SJSA1 (cell line): ENCODE results near the gene SOCS3. TPM values are rescaled to one million over a fixed set of nuclear protein-coding genes. Genes with fewer than 3 reads are reported as not detected.

Source experiments
- DNase-seq, 2 experiments: peaks; one replicate each; pipeline ENCODE4 v3.0.0-alpha.2; 2015 to 2020; ENCODE audit warnings: low spot score in 2 of 2, low read depth in 1 of 2
- H3K27ac ChIP-seq: fragments of 250-450 bp; sonication (Bioruptor Pico); 2 replicates; pipeline ENCODE4 v1.5.1; 2020; ENCODE audit warnings: mild to moderate bottlenecking, moderate library complexity
- H3K27me3 ChIP-seq: fragments of 250-450 bp; sonication (Bioruptor Pico); replicated peaks from 2 replicates; pipeline ENCODE4 v1.5.1; 2020; ENCODE audit warnings: mild to moderate bottlenecking, moderate library complexity
- H3K36me3 ChIP-seq: fragments of 250-450 bp; sonication (Bioruptor Pico); 2 replicates; pipeline ENCODE4 v1.5.1; 2020; ENCODE audit warnings: mild to moderate bottlenecking
- H3K4me1 ChIP-seq: fragments of 250-450 bp; sonication (Bioruptor Pico); replicated peaks from 2 replicates; pipeline ENCODE4 v1.6.1; 2021; ENCODE audit warnings: mild to moderate bottlenecking
- H3K4me3 ChIP-seq: fragments of 250-450 bp; sonication (Bioruptor Pico); 2 replicates; pipeline ENCODE4 v1.5.1; 2020; ENCODE audit warnings: mild to moderate bottlenecking
- H3K9me3 ChIP-seq: fragments of 250-450 bp; sonication (Bioruptor Pico); replicated peaks from 2 replicates; pipeline ENCODE4 v1.5.1; 2020; ENCODE audit warnings: mild to moderate bottlenecking
- total RNA-seq: library from RNA; depleted of rRNA; stranded (reverse); fragments of >200 nt; shearing (Covaris generic); gene quantifications from 2 replicates; pipeline ENCODE4 v1.2.3, GENCODE V29; 2014

Gene SOCS3
- total RNA-seq, 1 experiment from 2014 or later = 71.9 TPM

GRCh38 chr17:78381601-78382232 lies 21.8 kb upstream of the SOCS3 start:
- Histone ChIP-seq H3K4me3 (no peak overlapping the region), H3K9me3 (no peaks in the 10 kb centered on the region), H3K4me1 (peaks cover 89% of the 10 kb centered on the region), H3K27me3 (no peaks in the 10 kb centered on the region), H3K36me3 (peaks cover 29% of the 10 kb centered on the region), H3K27ac (peak overlapping the region; percentile 4; the same call in 1 of the 2 replicates)
- DNase-seq = peak in 1 of 2 experiments; percentile 41

GRCh38 chr17:78380370-78380769 lies 20.5 kb upstream of the SOCS3 start:
- no peak for DNase-seq
- H3K27me3 ChIP-seq = no peaks in the 10 kb centered on the region
- H3K9me3 ChIP-seq = no peaks in the 10 kb centered on the region
- no peak overlapping the region for H3K27ac ChIP-seq
- peaks cover 29% of the 10 kb centered on the region for H3K36me3 ChIP-seq
- no peak overlapping the region for H3K4me3 ChIP-seq
- peaks cover 89% of the 10 kb centered on the region for H3K4me1 ChIP-seq

GRCh38 chr17:78379131-78379491 lies 19.2 kb upstream of the SOCS3 start:
- Histone ChIP-seq H3K9me3 (no peaks in the 10 kb centered on the region), H3K27me3 (no peaks in the 10 kb centered on the region), H3K4me3 (peak overlapping the region; percentile 88), H3K27ac (peak overlapping the region; percentile 78), H3K36me3 (peaks cover 25% of the 10 kb centered on the region), H3K4me1 (peaks cover 89% of the 10 kb centered on the region)
- DNase-seq = no peak

GRCh38 chr17:78378225-78379130 lies 18.6 kb upstream of the SOCS3 start, which contains the start of gene PGS1:
Gene PGS1 (plus strand): TSS chr17:78378649. CDS start chr17:78378666, 17 bp downstream.
- Histone ChIP-seq H3K27ac (peak within 1 kb of the TSS; percentile 78), H3K27me3 (no peaks in the 10 kb centered on the region), H3K9me3 (no peaks in the 10 kb centered on the region), H3K36me3 (peaks cover 25% of the 10 kb centered on the region), H3K4me3 (peak within 1 kb of the TSS; percentile 88), H3K4me1 (peaks cover 86% of the 10 kb centered on the region)
- peak; percentile 92 to 96 for DNase-seq

- Histone ChIP-seq H3K4me1 (peaks cover 81% of the 10 kb centered on the region), H3K27me3 (no peaks in the 10 kb centered on the region), H3K4me3 (peak overlapping the region; percentile 88), H3K36me3 (peaks cover 25% of the 10 kb centered on the region), H3K9me3 (no peaks in the 10 kb centered on the region), H3K27ac (peak overlapping the region; percentile 78)
- peak in 1 of 2 experiments; percentile 75 for DNase-seq
These were observed 18.0 kb upstream of the SOCS3 start for GRCh38 chr17:78377858-78378224.

- no peak overlapping the region for H3K4me3 ChIP-seq
- H3K36me3 ChIP-seq = peaks cover 16% of the 10 kb centered on the region
- DNase-seq = no peak
- H3K9me3 ChIP-seq = no peaks in the 10 kb centered on the region
- peaks cover 74% of the 10 kb centered on the region for H3K4me1 ChIP-seq
- H3K27me3 ChIP-seq = no peaks in the 10 kb centered on the region
- peak overlapping the region; percentile 91 for H3K27ac ChIP-seq
These were observed 16.3 kb upstream of the SOCS3 start for GRCh38 chr17:78376161-78376560.

- Histone ChIP-seq H3K27me3 (no peaks in the 10 kb centered on the region), H3K9me3 (no peaks in the 10 kb centered on the region), H3K4me1 (peaks cover 70% of the 10 kb centered on the region), H3K27ac (peak overlapping the region; percentile 91), H3K36me3 (peaks cover 12% of the 10 kb centered on the region), H3K4me3 (no peak overlapping the region)
- peak; percentile 83 to 87 for DNase-seq
These were observed 15.7 kb upstream of the SOCS3 start for GRCh38 chr17:78375401-78376151.

GRCh38 chr17:78374631-78375274 lies 14.9 kb upstream of the SOCS3 start:
- peak; percentile 87 to 90 for DNase-seq
- Histone ChIP-seq H3K4me1 (peaks cover 69% of the 10 kb centered on the region), H3K9me3 (no peaks in the 10 kb centered on the region), H3K36me3 (peaks cover 6% of the 10 kb centered on the region), H3K27ac (peak overlapping the region; percentile 91), H3K27me3 (no peaks in the 10 kb centered on the region), H3K4me3 (no peak overlapping the region)

GRCh38 chr17:78374189-78374588 lies 14.3 kb upstream of the SOCS3 start:
- H3K27ac ChIP-seq = peak overlapping the region; percentile 91
- no peak overlapping the region for H3K4me3 ChIP-seq
- no peak for DNase-seq
- no peaks in the 10 kb centered on the region for H3K27me3 ChIP-seq
- H3K9me3 ChIP-seq = no peaks in the 10 kb centered on the region
- peaks cover 66% of the 10 kb centered on the region for H3K4me1 ChIP-seq
- H3K36me3 ChIP-seq = peaks cover 6% of the 10 kb centered on the region

- Histone ChIP-seq H3K27me3 (no peaks in the 10 kb centered on the region), H3K4me3 (no peak overlapping the region), H3K27ac (no peak overlapping the region), H3K36me3 (no peaks in the 10 kb centered on the region), H3K4me1 (peaks cover 60% of the 10 kb centered on the region), H3K9me3 (no peaks in the 10 kb centered on the region)
- no peak for DNase-seq
These were observed 13.0 kb upstream of the SOCS3 start for GRCh38 chr17:78372841-78373240.

- H3K27me3 ChIP-seq = no peaks in the 10 kb centered on the region
- no peaks in the 10 kb centered on the region for H3K9me3 ChIP-seq
- H3K36me3 ChIP-seq = no peaks in the 10 kb centered on the region
- no peak for DNase-seq
- H3K4me1 ChIP-seq = peaks cover 56% of the 10 kb centered on the region
- H3K27ac ChIP-seq = no peak overlapping the region
- H3K4me3 ChIP-seq = no peak overlapping the region
These were observed 11.2 kb upstream of the SOCS3 start for GRCh38 chr17:78371056-78371455.

GRCh38 chr17:78369791-78370381 lies 10.0 kb upstream of the SOCS3 start:
- Histone ChIP-seq H3K4me3 (no peak overlapping the region), H3K9me3 (no peaks in the 10 kb centered on the region), H3K27ac (no peak overlapping the region), H3K36me3 (no peaks in the 10 kb centered on the region), H3K27me3 (no peaks in the 10 kb centered on the region), H3K4me1 (peaks cover 56% of the 10 kb centered on the region)
- no peak for DNase-seq
